Measurements from ENCODE around the gene KIF20B. TPM values are rescaled to one million over a fixed set of nuclear protein-coding genes. Genes with fewer than 3 reads are reported as not detected.
A peak's percentile ranks its signal among the peaks of the same experiment; 100 is the strongest.

The KIF20B gene
- total and polyA plus RNA-seq, 2 of the 13 experiments (the other 11 are each of a cell fraction or from before 2014, with no cell fraction given), result 3.5 to 38.6 TPM

GRCh38 chr10:89814278-89814677 is 112.9 kb downstream of the KIF20B start (continued):
- TF ChIP-seq ZNF263 (CRISPR knock-in tag; IDR thresholded peaks at IDR 0.05), result no peak
- no peak for TF ChIP-seq ZNF274 (CRISPR knock-in tag; IDR thresholded peaks at IDR 0.05)
- TF ChIP-seq ZSCAN22 (CRISPR knock-in tag; IDR thresholded peaks at IDR 0.05), result no peak
- no peak for TF ChIP-seq TRIM22 (IDR thresholded peaks at IDR 0.05)
- no peak for TF ChIP-seq ZNF704 (CRISPR knock-in tag; IDR thresholded peaks at IDR 0.05; ENCODE audit: borderline replicate concordance)
- no peak for TF ChIP-seq NCOR1 (IDR thresholded peaks at IDR 0.05; ENCODE audit: borderline replicate concordance, low read length)
- TF ChIP-seq REST (IDR thresholded peaks at IDR 0.05; ENCODE audit: borderline replicate concordance in 1 of 2, low read depth in 1 of 2, low read length in 2 of 2), result no peak
- TF ChIP-seq TEF (CRISPR knock-in tag; IDR thresholded peaks at IDR 0.05), result no peak
- no peak for TF ChIP-seq FIP1L1 (IDR thresholded peaks at IDR 0.05; ENCODE audit: borderline replicate concordance, insufficient read depth, low read depth, low read length)
- TF ChIP-seq SP4 (CRISPR knock-in tag; IDR thresholded peaks at IDR 0.05), result no peak
- no peak for TF ChIP-seq AFF4 (CRISPR knock-in tag; IDR thresholded peaks at IDR 0.05)
- no peak for TF ChIP-seq HHEX (CRISPR knock-in tag; IDR thresholded peaks at IDR 0.05)
- TF ChIP-seq FOXA1 (IDR thresholded peaks at IDR 0.05), result no peak
- 0 out of 2 replicates have a peak, but pooled peaks have one; percentile 37 for TF ChIP-seq FOXA1 (CRISPR knock-in tag; IDR thresholded peaks at IDR 0.05)
- no peak for TF ChIP-seq BRD4 (CRISPR knock-in tag; IDR thresholded peaks at IDR 0.05)
- TF ChIP-seq CBX5 (CRISPR knock-in tag; IDR thresholded peaks at IDR 0.05; ENCODE audit: borderline replicate concordance), result no peak
- peak; percentile 52 for TF ChIP-seq ZGPAT (CRISPR knock-in tag; IDR thresholded peaks at IDR 0.05)
- no peak for TF ChIP-seq PLRG1 (conservative IDR thresholded peaks at IDR 0.05)
- no peak for TF ChIP-seq CHD2 (IDR thresholded peaks at IDR 0.05; ENCODE audit: low read depth, low read length)
